ENCODE data around the gene DCBLD1. TPM values are rescaled to one million over a fixed set of nuclear protein-coding genes. Genes with fewer than 3 reads are reported as not detected.

The DCBLD1 gene
- total and polyA plus RNA-seq, 2 donors (not counting 1 experiment from before 2014, with no cell fraction given) = 35.2 to 44.4 TPM

GRCh38 chr6:117544716-117545115 is 62.2 kb downstream of the DCBLD1 start:
- H3K27me3 ChIP-seq (ENCODE audit: control insufficient read depth, insufficient read depth, low read length) = no peaks in the 10 kb centered on the region
- no peaks in the 10 kb centered on the region for H4K20me1 ChIP-seq (ENCODE audit: control insufficient read depth, extremely low read depth, insufficient read depth, low read length)
- H3K9ac ChIP-seq (ENCODE audit: insufficient read depth, low read length) = no peak overlapping the region
- H3K9me3 ChIP-seq (ENCODE audit: control insufficient read depth, insufficient read depth, low read depth, low read length) = no peaks in the 10 kb centered on the region
- H3K79me2 ChIP-seq (ENCODE audit: control insufficient read depth, insufficient read depth, low read length) = no peaks in the 10 kb centered on the region
- H3K36me3 ChIP-seq (ENCODE audit: control insufficient read depth, insufficient read depth, low read length) = peaks cover 20% of the 10 kb centered on the region
- H3K4me1 ChIP-seq (ENCODE audit: control insufficient read depth, extremely low read depth, insufficient read depth, low read length) = peaks cover 6% of the 10 kb centered on the region
- no peak for DNase-seq (ENCODE audit: low read depth in 2 of 2)
- no peak overlapping the region for H2AFZ ChIP-seq (ENCODE audit: low read length)
- TF ChIP-seq EZH2 (IDR thresholded peaks at IDR 0.05; ENCODE audit: low read length, missing control alignments) = no peak
- TF ChIP-seq, protein P1, sequence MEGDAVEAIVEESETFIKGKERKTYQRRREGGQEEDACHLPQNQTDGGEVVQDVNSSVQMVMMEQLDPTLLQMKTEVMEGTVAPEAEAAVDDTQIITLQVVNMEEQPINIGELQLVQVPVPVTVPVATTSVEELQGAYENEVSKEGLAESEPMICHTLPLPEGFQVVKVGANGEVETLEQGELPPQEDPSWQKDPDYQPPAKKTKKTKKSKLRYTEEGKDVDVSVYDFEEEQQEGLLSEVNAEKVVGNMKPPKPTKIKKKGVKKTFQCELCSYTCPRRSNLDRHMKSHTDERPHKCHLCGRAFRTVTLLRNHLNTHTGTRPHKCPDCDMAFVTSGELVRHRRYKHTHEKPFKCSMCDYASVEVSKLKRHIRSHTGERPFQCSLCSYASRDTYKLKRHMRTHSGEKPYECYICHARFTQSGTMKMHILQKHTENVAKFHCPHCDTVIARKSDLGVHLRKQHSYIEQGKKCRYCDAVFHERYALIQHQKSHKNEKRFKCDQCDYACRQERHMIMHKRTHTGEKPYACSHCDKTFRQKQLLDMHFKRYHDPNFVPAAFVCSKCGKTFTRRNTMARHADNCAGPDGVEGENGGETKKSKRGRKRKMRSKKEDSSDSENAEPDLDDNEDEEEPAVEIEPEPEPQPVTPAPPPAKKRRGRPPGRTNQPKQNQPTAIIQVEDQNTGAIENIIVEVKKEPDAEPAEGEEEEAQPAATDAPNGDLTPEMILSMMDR (conservative IDR thresholded peaks at IDR 0.05 in 1 of 2, IDR thresholded peaks at IDR 0.05 in 1 of 2; ENCODE audit: low read depth in 1 of 2, low read length in 2 of 2) = no peak
- no peak overlapping the region for H3K27ac ChIP-seq (ENCODE audit: insufficient read depth, low read length)
- no peak overlapping the region for H3K4me3 ChIP-seq (replicated peaks in 1 of 4; ENCODE audit: control extremely low read depth in 1 of 4, insufficient read depth in 1 of 4, low read depth in 3 of 4, low read length in 4 of 4)
- H3K4me2 ChIP-seq (ENCODE audit: extremely low read depth, insufficient read depth, low read length) = no peak overlapping the region

DNA sequence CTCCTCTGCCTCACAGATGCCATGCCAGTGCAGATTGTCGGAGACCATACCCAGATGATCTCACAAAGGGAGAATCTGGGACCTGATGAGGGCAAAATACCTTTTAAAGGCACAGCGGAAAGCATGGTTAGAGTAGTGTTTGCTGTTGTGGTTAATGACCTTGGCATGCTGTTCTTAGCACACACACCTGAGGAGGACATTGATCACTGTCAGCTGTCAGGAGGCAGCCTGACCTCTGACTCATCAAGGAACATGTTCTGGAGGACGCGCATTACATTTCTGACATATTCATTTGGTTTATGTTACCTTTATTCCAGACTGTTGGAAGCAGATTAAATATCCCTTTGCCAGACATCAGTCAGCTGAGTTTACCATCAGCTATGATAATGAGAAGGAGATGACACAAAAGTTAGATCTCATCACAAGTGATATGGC is 62.7 kb downstream of the DCBLD1 start:
- H3K27me3 ChIP-seq (ENCODE audit: control insufficient read depth, insufficient read depth, low read length) = no peaks in the 10 kb centered on the region
- no peaks in the 10 kb centered on the region for H3K79me2 ChIP-seq (ENCODE audit: control insufficient read depth, insufficient read depth, low read length)
- peaks cover 20% of the 10 kb centered on the region for H3K36me3 ChIP-seq (ENCODE audit: control insufficient read depth, insufficient read depth, low read length)
- TF ChIP-seq, protein P1 (conservative IDR thresholded peaks at IDR 0.05 in 1 of 2, IDR thresholded peaks at IDR 0.05 in 1 of 2; ENCODE audit: low read depth in 1 of 2, low read length in 2 of 2) = no peak
- no peak for TF ChIP-seq EZH2 (IDR thresholded peaks at IDR 0.05; ENCODE audit: low read length, missing control alignments)
- no peak overlapping the region for H3K9ac ChIP-seq (ENCODE audit: insufficient read depth, low read length)
- no peak overlapping the region for H3K4me3 ChIP-seq (replicated peaks in 1 of 4; ENCODE audit: control extremely low read depth in 1 of 4, insufficient read depth in 1 of 4, low read depth in 3 of 4, low read length in 4 of 4)
- no peaks in the 10 kb centered on the region for H3K9me3 ChIP-seq (ENCODE audit: control insufficient read depth, insufficient read depth, low read depth, low read length)
- no peak overlapping the region for H2AFZ ChIP-seq (ENCODE audit: low read length)
- no peaks in the 10 kb centered on the region for H4K20me1 ChIP-seq (ENCODE audit: control insufficient read depth, extremely low read depth, insufficient read depth, low read length)
- no peak overlapping the region for H3K4me2 ChIP-seq (ENCODE audit: extremely low read depth, insufficient read depth, low read length)
- peak in 1 of 2 donors; percentile 76 for DNase-seq (ENCODE audit: low read depth in 2 of 2)
- H3K4me1 ChIP-seq (ENCODE audit: control insufficient read depth, extremely low read depth, insufficient read depth, low read length) = peaks cover 6% of the 10 kb centered on the region
- H3K27ac ChIP-seq (ENCODE audit: insufficient read depth, low read length) = no peak overlapping the region

- H4K20me1 ChIP-seq (ENCODE audit: control insufficient read depth, extremely low read depth, insufficient read depth, low read length) = no peaks in the 10 kb centered on the region
- H3K27me3 ChIP-seq (ENCODE audit: control insufficient read depth, insufficient read depth, low read length) = no peaks in the 10 kb centered on the region
- H3K9me3 ChIP-seq (ENCODE audit: control insufficient read depth, insufficient read depth, low read depth, low read length) = no peaks in the 10 kb centered on the region
- H3K79me2 ChIP-seq (ENCODE audit: control insufficient read depth, insufficient read depth, low read length) = no peaks in the 10 kb centered on the region
- no peak overlapping the region for H3K4me3 ChIP-seq (replicated peaks in 1 of 4; ENCODE audit: control extremely low read depth in 1 of 4, insufficient read depth in 1 of 4, low read depth in 3 of 4, low read length in 4 of 4)
- H3K4me1 ChIP-seq (ENCODE audit: control insufficient read depth, extremely low read depth, insufficient read depth, low read length) = peaks cover 6% of the 10 kb centered on the region
- TF ChIP-seq, protein P1 (conservative IDR thresholded peaks at IDR 0.05 in 1 of 2, IDR thresholded peaks at IDR 0.05 in 1 of 2; ENCODE audit: low read depth in 1 of 2, low read length in 2 of 2) = no peak
- TF ChIP-seq EZH2 (IDR thresholded peaks at IDR 0.05; ENCODE audit: low read length, missing control alignments) = no peak
- no peak overlapping the region for H3K4me2 ChIP-seq (ENCODE audit: extremely low read depth, insufficient read depth, low read length)
- H3K9ac ChIP-seq (ENCODE audit: insufficient read depth, low read length) = no peak overlapping the region
- no peak for DNase-seq (ENCODE audit: low read depth in 2 of 2)
- no peak overlapping the region for H2AFZ ChIP-seq (ENCODE audit: low read length)
- peaks cover 16% of the 10 kb centered on the region for H3K36me3 ChIP-seq (ENCODE audit: control insufficient read depth, insufficient read depth, low read length)
- H3K27ac ChIP-seq (ENCODE audit: insufficient read depth, low read length) = no peak overlapping the region
These were observed 64.2 kb downstream of the DCBLD1 start for GRCh38 chr6:117546674-117547073.
